SK-N-SH (cell line): ENCODE data around the gene WDR27.

ENCODE experiments used
- ELF1 ChIP-seq: IDR thresholded peaks from 2 replicates; pipeline ENCODE4 v1.4.0; 2012
- EP300 ChIP-seq, 2 experiments: IDR thresholded peaks; 2 replicates each; pipeline versions ENCODE4 v1.4.0 to v1.6.1; 2012; ENCODE audit warnings: borderline replicate concordance in 1 of 2, low read depth in 1 of 2, low read length in 1 of 2
- FOSL2 ChIP-seq: IDR thresholded peaks from 2 replicates; pipeline ENCODE4 v1.4.0; 2012; ENCODE audit warnings: low read depth, mild to moderate bottlenecking, moderate library complexity, borderline replicate concordance
- MAX ChIP-seq: IDR thresholded peaks from 2 replicates; pipeline ENCODE4 v1.4.0; 2012; ENCODE audit warnings: low read depth
- MXI1 ChIP-seq: IDR thresholded peaks from 2 replicates; pipeline ENCODE4 v1.6.1; 2012; ENCODE audit warnings: mild to moderate bottlenecking, low read depth, low read length, improper control_type of control experiment
- NRF1 ChIP-seq: IDR thresholded peaks from 2 replicates; pipeline ENCODE4 v1.6.1; 2012; ENCODE audit warnings: low read depth, mild to moderate bottlenecking, low read length
- POLR2AphosphoS5 ChIP-seq: IDR thresholded peaks from 2 replicates; pipeline ENCODE4 v1.6.1; 2012; ENCODE audit warnings: low read depth, low read length
- RAD21 ChIP-seq: IDR thresholded peaks from 2 replicates; pipeline ENCODE4 v1.6.1; 2012; ENCODE audit warnings: mild to moderate bottlenecking, low read length
- SIN3A ChIP-seq: IDR thresholded peaks from 2 replicates; pipeline ENCODE4 v1.6.1; 2012; ENCODE audit warnings: low read depth, mild to moderate bottlenecking, low read length, moderate library complexity, borderline replicate concordance
- SMC3 ChIP-seq: IDR thresholded peaks from 2 replicates; pipeline ENCODE4 v1.6.1; 2012; ENCODE audit warnings: low read depth, low read length, improper control_type of control experiment
- TAF1 ChIP-seq: IDR thresholded peaks from 2 replicates; pipeline ENCODE4 v1.6.1; 2012; ENCODE audit warnings: low read depth, mild to moderate bottlenecking, low read length, moderate library complexity, borderline replicate concordance
- TCF12 ChIP-seq: IDR thresholded peaks from 2 replicates; pipeline ENCODE4 v1.4.0; 2012
- YY1 ChIP-seq: IDR thresholded peaks from 2 replicates; pipeline ENCODE4 v1.4.0; 2012; ENCODE audit warnings: low read depth, mild to moderate bottlenecking
- TF ChIP-seq, protein P1 (sequence below): fragments of 200-600 bp; sonication (generic); IDR thresholded peaks from 2 replicates; pipeline ENCODE4 v1.6.1; 2017; ENCODE audit warnings: antibody characterized with exemption, mild to moderate bottlenecking, moderate library complexity

DNA sequence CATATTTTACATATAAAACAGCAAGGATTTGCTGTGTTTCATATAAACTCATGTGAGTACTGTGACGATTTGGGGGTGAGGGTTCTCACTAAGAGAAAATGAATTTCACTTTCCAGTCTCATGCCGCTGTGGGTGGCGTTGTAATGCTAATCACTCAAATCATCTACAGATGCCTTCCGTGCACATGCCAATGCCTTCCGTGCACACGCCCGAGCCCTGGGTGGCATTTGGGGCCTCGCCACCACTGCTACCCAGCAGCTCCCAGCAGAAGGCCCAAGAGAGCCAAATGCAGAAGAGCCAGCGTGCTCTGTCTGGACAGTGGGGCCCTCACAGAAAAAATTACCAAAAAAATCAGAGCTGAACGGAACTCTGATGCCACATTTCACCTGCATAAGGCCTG, 53.7 kb downstream of the WDR27 start:
- TF ChIP-seq, protein P1, sequence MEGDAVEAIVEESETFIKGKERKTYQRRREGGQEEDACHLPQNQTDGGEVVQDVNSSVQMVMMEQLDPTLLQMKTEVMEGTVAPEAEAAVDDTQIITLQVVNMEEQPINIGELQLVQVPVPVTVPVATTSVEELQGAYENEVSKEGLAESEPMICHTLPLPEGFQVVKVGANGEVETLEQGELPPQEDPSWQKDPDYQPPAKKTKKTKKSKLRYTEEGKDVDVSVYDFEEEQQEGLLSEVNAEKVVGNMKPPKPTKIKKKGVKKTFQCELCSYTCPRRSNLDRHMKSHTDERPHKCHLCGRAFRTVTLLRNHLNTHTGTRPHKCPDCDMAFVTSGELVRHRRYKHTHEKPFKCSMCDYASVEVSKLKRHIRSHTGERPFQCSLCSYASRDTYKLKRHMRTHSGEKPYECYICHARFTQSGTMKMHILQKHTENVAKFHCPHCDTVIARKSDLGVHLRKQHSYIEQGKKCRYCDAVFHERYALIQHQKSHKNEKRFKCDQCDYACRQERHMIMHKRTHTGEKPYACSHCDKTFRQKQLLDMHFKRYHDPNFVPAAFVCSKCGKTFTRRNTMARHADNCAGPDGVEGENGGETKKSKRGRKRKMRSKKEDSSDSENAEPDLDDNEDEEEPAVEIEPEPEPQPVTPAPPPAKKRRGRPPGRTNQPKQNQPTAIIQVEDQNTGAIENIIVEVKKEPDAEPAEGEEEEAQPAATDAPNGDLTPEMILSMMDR: no peak
- TF ChIP-seq EP300 (IDR thresholded peaks at IDR 0.05; ENCODE audit: borderline replicate concordance in 1 of 2, low read depth in 1 of 2, low read length in 1 of 2) (no peak), MXI1 (no peak), RAD21 (no peak), MAX (no peak), TCF12 (no peak), FOSL2 (no peak), SMC3 (no peak), NRF1 (no peak), YY1 (no peak), ELF1 (no peak), SIN3A (no peak), POLR2AphosphoS5 (no peak), TAF1 (no peak)
